K562 (cell line): ENCODE data around the gene FAM83D. TPM values are rescaled to one million over a fixed set of nuclear protein-coding genes. Genes with fewer than 3 reads are reported as not detected.

Source experiments
- CBX5 ChIP-seq: IDR thresholded peaks from 2 replicates; pipeline ENCODE4 v1.6.1; 2014; ENCODE audit warnings: low read depth, borderline replicate concordance
- CC2D1A ChIP-seq: fragments of 450-650 bp; IDR thresholded peaks from 2 replicates; pipeline ENCODE4 v1.6.1; 2017; ENCODE audit warnings: mild to moderate bottlenecking
- CEBPG ChIP-seq, 3 experiments: fragments of 200-800 bp in 1 of 3; sonication (Bioruptor generic) in 1 of 3; sonication (generic) in 1 of 3; formaldehyde crosslinking in 1 of 3; IDR thresholded peaks in 2 of 3; conservative IDR thresholded peaks in 1 of 3; 2 replicates each; pipeline versions ENCODE4 v1.6.1 to v1.8.0; 2016 to 2022; ENCODE audit warnings: missing compliant biosample characterization in 2 of 3, missing genetic modification characterization in 2 of 3, mild to moderate bottlenecking in 1 of 3, missing genetic modification reagents in 1 of 3
- CHD1 ChIP-seq: fragments of 200-600 bp; sonication (generic); IDR thresholded peaks from one replicate; pipeline ENCODE4 v1.6.1; 2012; ENCODE audit warnings: mild to moderate bottlenecking, moderate library complexity, low read length, inconsistent platforms
- HES1 ChIP-seq: fragments of 450-650 bp; IDR thresholded peaks from 2 replicates; pipeline ENCODE4 v1.6.1; 2016; ENCODE audit warnings: low read depth, mild to moderate bottlenecking, moderate library complexity
- KDM4B ChIP-seq, 2 experiments: fragments of 450-650 bp in 1 of 2; sonication (generic) in 1 of 2; IDR thresholded peaks; 2 replicates each; pipeline ENCODE4 v1.6.1; 2016 to 2017; ENCODE audit warnings: borderline replicate concordance in 2 of 2, antibody characterized with exemption in 1 of 2, low read depth in 1 of 2, mild to moderate bottlenecking in 1 of 2
- MTA3 ChIP-seq: fragments of 450-650 bp; formaldehyde crosslinking; IDR thresholded peaks from 2 replicates; pipeline ENCODE4 v1.6.1; 2017; ENCODE audit warnings: mild to moderate bottlenecking, borderline replicate concordance
- MYNN ChIP-seq, 2 experiments: sonication (generic); formaldehyde crosslinking in 1 of 2; IDR thresholded peaks; 2 replicates each; pipeline versions ENCODE4 v1.5.0 to v1.6.1; 2016 to 2020; ENCODE audit warnings: antibody characterized with exemption in 1 of 2, missing genetic modification reagents in 1 of 2
- REST ChIP-seq, 2 experiments: fragments of 450-650 bp; formaldehyde crosslinking in 1 of 2; IDR thresholded peaks; 2 replicates each; pipeline versions ENCODE4 v1.4.0 to v1.6.1; 2014 to 2020; ENCODE audit warnings: mild to moderate bottlenecking in 2 of 2, borderline replicate concordance in 1 of 2, low read depth in 1 of 2
- SMARCC2 ChIP-seq: fragments of 450-650 bp; IDR thresholded peaks from 2 replicates; pipeline ENCODE4 v1.6.1; 2017; ENCODE audit warnings: antibody characterized with exemption, moderate library complexity, mild to moderate bottlenecking, low read depth
- TEAD2 ChIP-seq: fragments of 450-650 bp; IDR thresholded peaks from 2 replicates; pipeline ENCODE4 v1.6.1; 2016; ENCODE audit warnings: missing genetic modification characterization, control low read depth, missing compliant biosample characterization
- THRB ChIP-seq: fragments of 450-650 bp; formaldehyde crosslinking; conservative IDR thresholded peaks from 2 replicates; pipeline ENCODE4 v1.4.0; 2022; ENCODE audit warnings: mild to moderate bottlenecking, missing genetic modification characterization
- ZNF57 ChIP-seq: fragments of 450-650 bp; formaldehyde crosslinking; IDR thresholded peaks from 2 replicates; pipeline ENCODE4 v1.4.0; 2020; ENCODE audit warnings: mild to moderate bottlenecking, moderate library complexity
- ZNF75A ChIP-seq: fragments of 450-650 bp; formaldehyde crosslinking; IDR thresholded peaks from 2 replicates; pipeline ENCODE4 v1.4.0; 2020; ENCODE audit warnings: mild to moderate bottlenecking
- polyA plus RNA-seq, 8 experiments: library from polyadenylated mRNA; depleted of rRNA in 4 of 8; stranded (reverse) in 5 of 8; unstranded in 3 of 8; fragments of >200 nt; fragmentation: Nextera tagmentation in 2 of 8; fragmentation: Illumina TruSeq in 1 of 8; extraction: Ambion mirVana in 2 of 8; extraction: Trizol in 1 of 8; gene quantifications; 2 replicates each; pipeline versions ENCODE4 v1.2.1 to v1.2.3, GENCODE V29; 2011 to 2014; ENCODE audit warnings: inconsistent platforms in 1 of 8, missing spikeins in 1 of 8
- total RNA-seq, 7 experiments: library from RNA; depleted of rRNA in 6 of 7; stranded (reverse); fragments of >200 nt in 6 of 7; fragmentation: Illumina TruSeq in 2 of 7; extraction: Trizol in 2 of 7; gene quantifications; 2 replicates each; pipeline versions ENCODE4 v1.2.1 to v1.2.3, GENCODE V29; 2011 to 2021; ENCODE audit warnings: low replicate concordance in 1 of 7
- TF ChIP-seq, protein P1 (sequence below): fragments of 250-450 bp; sonication (Bioruptor Pico); IDR thresholded peaks from 2 replicates; pipeline ENCODE4 v1.8.0; 2021; ENCODE audit warnings: moderate library complexity, mild to moderate bottlenecking, inconsistent platforms

Gene FAM83D
- total and polyA plus RNA-seq, 9 of the 15 experiments (the other 6 are each of a cell fraction or from before 2014, with no cell fraction given): 8.2 to 66.1 (median 43.5) TPM

DNA sequence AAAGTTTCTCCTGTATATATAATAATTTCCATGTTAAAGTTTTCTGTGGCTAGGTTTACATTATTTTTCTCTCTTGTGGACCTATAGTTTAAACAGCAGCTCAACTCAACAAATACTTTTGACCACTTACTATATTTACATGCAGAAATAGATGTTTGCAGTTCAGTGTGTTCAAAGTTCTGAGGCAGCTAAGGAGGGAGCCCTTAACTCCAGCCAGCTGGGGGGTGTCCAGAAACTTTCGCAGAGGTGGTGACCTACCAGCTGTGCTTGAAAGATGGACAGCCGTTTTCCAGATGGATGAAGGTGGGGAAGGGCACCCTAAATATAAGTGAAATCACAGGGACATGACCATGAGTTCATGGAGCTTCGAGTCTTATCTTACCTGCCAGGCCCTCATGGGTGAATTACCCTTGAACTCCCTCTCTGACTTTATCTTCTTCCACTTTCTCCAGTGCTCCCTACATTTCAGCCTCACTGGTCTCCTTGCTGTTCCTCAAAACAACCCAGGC is 69.4 kb downstream of the FAM83D start (continued):
- TF ChIP-seq REST (IDR thresholded peaks at IDR 0.05; ENCODE audit: borderline replicate concordance): no peak
- TF ChIP-seq REST (CRISPR knock-in tag; IDR thresholded peaks at IDR 0.05; ENCODE audit: low read depth): no peak
- peak; percentile 55; the same call in 1 of the 2 replicates for TF ChIP-seq MTA3
- TF ChIP-seq CC2D1A: peak; percentile 36; the same call in 1 of the 2 replicates
- no peak for TF ChIP-seq CEBPG (CRISPR knock-in tag; IDR thresholded peaks at IDR 0.05)
- no peak for TF ChIP-seq CEBPG (tag; conservative IDR thresholded peaks at IDR 0.05 in 1 of 2, IDR thresholded peaks at IDR 0.05 in 1 of 2)
- TF ChIP-seq CBX5: no peak
- no peak for TF ChIP-seq TEAD2
- no peak for TF ChIP-seq ZNF75A (CRISPR knock-in tag)
- no peak for TF ChIP-seq SMARCC2
- TF ChIP-seq, protein P1, sequence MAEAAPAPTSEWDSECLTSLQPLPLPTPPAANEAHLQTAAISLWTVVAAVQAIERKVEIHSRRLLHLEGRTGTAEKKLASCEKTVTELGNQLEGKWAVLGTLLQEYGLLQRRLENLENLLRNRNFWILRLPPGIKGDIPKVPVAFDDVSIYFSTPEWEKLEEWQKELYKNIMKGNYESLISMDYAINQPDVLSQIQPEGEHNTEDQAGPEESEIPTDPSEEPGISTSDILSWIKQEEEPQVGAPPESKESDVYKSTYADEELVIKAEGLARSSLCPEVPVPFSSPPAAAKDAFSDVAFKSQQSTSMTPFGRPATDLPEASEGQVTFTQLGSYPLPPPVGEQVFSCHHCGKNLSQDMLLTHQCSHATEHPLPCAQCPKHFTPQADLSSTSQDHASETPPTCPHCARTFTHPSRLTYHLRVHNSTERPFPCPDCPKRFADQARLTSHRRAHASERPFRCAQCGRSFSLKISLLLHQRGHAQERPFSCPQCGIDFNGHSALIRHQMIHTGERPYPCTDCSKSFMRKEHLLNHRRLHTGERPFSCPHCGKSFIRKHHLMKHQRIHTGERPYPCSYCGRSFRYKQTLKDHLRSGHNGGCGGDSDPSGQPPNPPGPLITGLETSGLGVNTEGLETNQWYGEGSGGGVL (CRISPR knock-in tag): no peak
- TF ChIP-seq KDM4B (IDR thresholded peaks at IDR 0.05; ENCODE audit: borderline replicate concordance in 2 of 2, low read depth in 1 of 2): no peak
- TF ChIP-seq ZNF57 (CRISPR knock-in tag): no peak
- TF ChIP-seq HES1: no peak
- no peak for TF ChIP-seq MYNN (IDR thresholded peaks at IDR 0.05)
- no peak for TF ChIP-seq MYNN (CRISPR knock-in tag; IDR thresholded peaks at IDR 0.05)
- no peak for TF ChIP-seq CHD1
- no peak for TF ChIP-seq THRB (CRISPR knock-in tag)
